ENCODE results near the gene SDCBP2.

DNA sequence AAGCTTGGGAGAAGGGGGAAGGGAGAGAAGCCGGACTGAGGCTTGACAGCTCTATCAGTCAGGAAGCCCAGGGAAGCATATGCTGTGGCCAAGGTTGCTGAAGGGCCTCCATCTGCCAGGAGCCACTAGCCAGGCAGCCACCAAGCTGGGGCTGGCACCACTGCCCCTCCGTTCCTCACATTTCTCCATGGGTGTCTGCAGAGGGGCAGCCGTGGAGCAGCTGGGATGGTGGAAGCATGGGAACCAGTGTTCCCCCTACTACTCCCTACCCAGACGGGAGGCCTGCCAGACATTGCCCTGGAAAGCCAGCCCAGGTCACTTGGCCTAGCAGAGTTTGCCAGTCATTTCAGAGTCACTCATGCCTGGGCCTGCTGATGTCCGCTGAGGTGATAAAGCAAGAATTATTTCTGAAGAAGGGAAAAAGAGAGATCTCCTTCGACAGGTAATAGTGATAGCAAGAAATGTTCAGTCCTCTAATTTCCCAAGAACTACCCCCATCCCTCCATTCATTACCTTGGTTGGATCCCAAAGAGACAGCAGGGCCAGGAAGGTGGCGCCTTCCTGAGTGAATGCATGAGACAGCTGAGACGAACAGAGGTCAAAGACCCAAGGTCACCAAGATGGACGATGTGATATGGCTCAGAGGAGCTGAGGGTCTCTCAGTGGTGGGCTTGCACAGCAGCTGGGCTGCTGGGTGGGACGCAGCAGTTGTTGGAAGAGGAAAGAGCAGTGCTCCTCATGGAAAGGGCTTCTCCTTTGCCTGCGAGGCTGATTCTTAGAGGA, 41.0 kb downstream of the SDCBP2 start:
- TF ChIP-seq RNF2 (IDR thresholded peaks at IDR 0.05; ENCODE audit: borderline replicate concordance, low read depth) (no peak), MYC (IDR thresholded peaks at IDR 0.05; ENCODE audit: borderline replicate concordance, low read length) (no peak), ZFP36 (IDR thresholded peaks at IDR 0.05; ENCODE audit: borderline replicate concordance, partially characterized antibody) (no peak), ZNF302 (CRISPR knock-in tag; IDR thresholded peaks at IDR 0.05) (no peak), SREBF2 (IDR thresholded peaks at IDR 0.05) (no peak), JUN (IDR thresholded peaks at IDR 0.05) (no peak)
- TF ChIP-seq, protein P1, sequence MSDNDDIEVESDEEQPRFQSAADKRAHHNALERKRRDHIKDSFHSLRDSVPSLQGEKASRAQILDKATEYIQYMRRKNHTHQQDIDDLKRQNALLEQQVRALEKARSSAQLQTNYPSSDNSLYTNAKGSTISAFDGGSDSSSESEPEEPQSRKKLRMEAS (IDR thresholded peaks at IDR 0.05), result no peak
- TF ChIP-seq, protein P2, sequence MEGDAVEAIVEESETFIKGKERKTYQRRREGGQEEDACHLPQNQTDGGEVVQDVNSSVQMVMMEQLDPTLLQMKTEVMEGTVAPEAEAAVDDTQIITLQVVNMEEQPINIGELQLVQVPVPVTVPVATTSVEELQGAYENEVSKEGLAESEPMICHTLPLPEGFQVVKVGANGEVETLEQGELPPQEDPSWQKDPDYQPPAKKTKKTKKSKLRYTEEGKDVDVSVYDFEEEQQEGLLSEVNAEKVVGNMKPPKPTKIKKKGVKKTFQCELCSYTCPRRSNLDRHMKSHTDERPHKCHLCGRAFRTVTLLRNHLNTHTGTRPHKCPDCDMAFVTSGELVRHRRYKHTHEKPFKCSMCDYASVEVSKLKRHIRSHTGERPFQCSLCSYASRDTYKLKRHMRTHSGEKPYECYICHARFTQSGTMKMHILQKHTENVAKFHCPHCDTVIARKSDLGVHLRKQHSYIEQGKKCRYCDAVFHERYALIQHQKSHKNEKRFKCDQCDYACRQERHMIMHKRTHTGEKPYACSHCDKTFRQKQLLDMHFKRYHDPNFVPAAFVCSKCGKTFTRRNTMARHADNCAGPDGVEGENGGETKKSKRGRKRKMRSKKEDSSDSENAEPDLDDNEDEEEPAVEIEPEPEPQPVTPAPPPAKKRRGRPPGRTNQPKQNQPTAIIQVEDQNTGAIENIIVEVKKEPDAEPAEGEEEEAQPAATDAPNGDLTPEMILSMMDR (IDR thresholded peaks at IDR 0.05), result no peak
- TF ChIP-seq, protein P3, sequence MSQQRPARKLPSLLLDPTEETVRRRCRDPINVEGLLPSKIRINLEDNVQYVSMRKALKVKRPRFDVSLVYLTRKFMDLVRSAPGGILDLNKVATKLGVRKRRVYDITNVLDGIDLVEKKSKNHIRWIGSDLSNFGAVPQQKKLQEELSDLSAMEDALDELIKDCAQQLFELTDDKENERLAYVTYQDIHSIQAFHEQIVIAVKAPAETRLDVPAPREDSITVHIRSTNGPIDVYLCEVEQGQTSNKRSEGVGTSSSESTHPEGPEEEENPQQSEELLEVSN (IDR thresholded peaks at IDR 0.05; ENCODE audit: borderline replicate concordance, low read depth), result no peak
- TF ChIP-seq, protein P4, sequence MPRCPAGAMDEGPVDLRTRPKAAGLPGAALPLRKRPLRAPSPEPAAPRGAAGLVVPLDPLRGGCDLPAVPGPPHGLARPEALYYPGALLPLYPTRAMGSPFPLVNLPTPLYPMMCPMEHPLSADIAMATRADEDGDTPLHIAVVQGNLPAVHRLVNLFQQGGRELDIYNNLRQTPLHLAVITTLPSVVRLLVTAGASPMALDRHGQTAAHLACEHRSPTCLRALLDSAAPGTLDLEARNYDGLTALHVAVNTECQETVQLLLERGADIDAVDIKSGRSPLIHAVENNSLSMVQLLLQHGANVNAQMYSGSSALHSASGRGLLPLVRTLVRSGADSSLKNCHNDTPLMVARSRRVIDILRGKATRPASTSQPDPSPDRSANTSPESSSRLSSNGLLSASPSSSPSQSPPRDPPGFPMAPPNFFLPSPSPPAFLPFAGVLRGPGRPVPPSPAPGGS (IDR thresholded peaks at IDR 0.05), result no peak
